NB4 (cell line): ENCODE data around the gene WWP2.
"Not testable (repeated sequence)": the region's sequence is repeated elsewhere in the genome, so short reads cannot be mapped to it uniquely, and the experiment has no call there.

Experiments
- CTCF ChIP-seq: IDR thresholded peaks from one replicate; pipeline ENCODE4 v1.5.1; 2012; ENCODE audit warnings: low read depth, low read length
- MAX ChIP-seq: IDR thresholded peaks from 2 replicates; pipeline ENCODE4 v1.6.1; 2011; ENCODE audit warnings: low read depth, low read length
- POLR2A ChIP-seq: IDR thresholded peaks from 2 replicates; pipeline ENCODE4 v1.6.1; 2011; ENCODE audit warnings: mild to moderate bottlenecking; ENCODE audit not compliant: insufficient read length; ENCODE audit errors: extremely low read depth

GRCh38 chr16:69969657-69970056, 207.5 kb downstream of the WWP2 start:
- TF ChIP-seq MAX, CTCF, POLR2A: not testable (repeated sequence)
